Activated naive CD4-positive, alpha-beta T cell treated with Interleukin-2 at 50 U/mL for 16 hours (primary cell): ENCODE measurements around the gene PPFIBP1.
"Not testable (repeated sequence)": the region's sequence is repeated elsewhere in the genome, so short reads cannot be mapped to it uniquely, and the experiment has no call there.

ENCODE experiments used
- DNase-seq: peaks from one replicate; pipeline ENCODE4 v3.0.0-alpha.2; 2020

The PPFIBP1 gene

DNA sequence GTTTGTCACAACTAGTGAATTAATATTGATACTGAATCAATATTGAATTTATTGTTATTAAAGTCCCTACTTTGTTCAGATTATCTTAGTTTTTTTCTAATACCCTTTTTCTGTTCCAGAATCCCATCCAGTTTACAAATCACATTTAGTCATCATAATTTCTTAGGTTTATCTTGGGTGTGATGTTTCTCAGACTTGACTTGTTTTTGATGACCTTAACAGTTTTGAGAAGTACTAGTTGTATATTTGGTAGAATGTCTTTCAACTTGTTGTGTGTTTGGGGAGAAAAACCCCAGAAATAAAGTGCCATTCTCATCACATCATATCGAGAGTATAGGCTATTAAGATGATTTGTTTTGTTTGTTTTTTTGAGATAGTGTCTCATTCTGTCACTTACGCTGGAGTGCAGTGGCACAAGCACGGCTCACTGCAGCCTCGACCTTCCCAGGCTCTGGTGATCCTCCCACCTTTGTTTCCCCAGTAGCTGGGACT lies 206.1 kb downstream of the PPFIBP1 start:
- DNase-seq, result no peak

- no peak for DNase-seq
These were observed 208.3 kb downstream of the PPFIBP1 start for GRCh38 chr12:27732281-27732680.

- peak; percentile 34 for DNase-seq
These were observed 209.1 kb downstream of the PPFIBP1 start for GRCh38 chr12:27733052-27733656.

- no peak for DNase-seq
These were observed 209.8 kb downstream of the PPFIBP1 start for GRCh38 chr12:27733791-27734190.

DNA sequence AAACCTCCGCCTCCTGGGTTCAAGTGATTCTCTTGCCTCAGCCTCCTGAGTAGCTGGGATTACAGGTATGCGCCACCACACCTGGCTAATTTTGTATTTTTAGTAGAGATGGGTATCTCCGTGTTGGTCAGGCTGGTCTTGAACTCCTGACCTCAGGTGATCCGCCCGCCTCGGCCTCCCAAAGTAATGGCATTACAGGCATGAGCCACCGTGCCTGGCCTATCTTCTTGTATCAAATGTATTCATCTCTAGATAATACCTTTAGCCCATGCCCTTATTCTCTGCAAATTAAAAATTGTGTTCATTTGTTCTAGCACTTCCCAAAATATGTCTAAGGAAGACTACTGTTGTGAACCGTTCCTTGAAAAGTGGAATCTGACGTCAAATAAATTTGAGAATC lies 210.3 kb downstream of the PPFIBP1 start:
- DNase-seq, result not testable (repeated sequence)

GRCh38 chr12:27743601-27744000 lies 219.6 kb downstream of the PPFIBP1 start:
- no peak for DNase-seq
